HCT116 (cell line): ENCODE results near the gene STRIP1. TPM values are rescaled to one million over a fixed set of nuclear protein-coding genes. Genes with fewer than 3 reads are reported as not detected.

Experiments
- ATAC-seq: fragments of 200-7000 bp; cut with Tn5 transposase; 2 replicates; pipeline ENCODE4 v1.9.1; 2020; ENCODE audit warnings: mild to moderate bottlenecking, moderate library complexity
- BruUV-seq: library from RNA; stranded (reverse); fragments of 400-500 nt; replicated peaks from 2 replicates; lab custom pipeline; 2021; lab: Mats Ljungman, UMichigan
- CTCF ChIA-PET: fragments of 300-600 bp; sonication (Branson Sonifier 250); formaldehyde crosslinking; loops from one replicate; lab custom pipeline; 2021; ENCODE audit warnings: antibody characterized with exemption; lab: Charles Lee
- POLR2A ChIA-PET: fragments of 300-600, 350-600 bp; sonication (Branson Sonifier 250); formaldehyde crosslinking; loops from one replicate; lab custom pipeline; 2021; ENCODE audit warnings: antibody characterized with exemption; lab: Charles Lee
- RAD21 ChIA-PET, 2 experiments: fragments of 300-600 bp; sonication (Branson Sonifier 250); formaldehyde crosslinking; loops; one replicate each; lab custom pipeline; 2023; ENCODE audit warnings: low total read pairs in 2 of 2; ENCODE audit not compliant: uncharacterized antibody in 2 of 2, unreplicated experiment in 2 of 2, low non-redundant PET in 1 of 2; lab: Charles Lee
- DNase-seq: peaks from one replicate; pipeline ENCODE4 v3.0.0-alpha.2; 2010; ENCODE audit warnings: low read depth, low spot score
- H2AFZ ChIP-seq: fragments of 200-600 bp; shearing (Covaris generic), sonication (generic); 2 replicates; pipeline ENCODE4 v1.6.1; 2017; ENCODE audit warnings: low read depth, mixed run types, mixed read lengths, antibody characterized with exemption, low read length; ENCODE audit not compliant: poor library complexity, severe bottlenecking
- H3K27ac ChIP-seq: 2 replicates; pipeline ENCODE4 v1.5.1; 2012; ENCODE audit warnings: low read depth, low read length
- H3K27me3 ChIP-seq: fragments of 200-600 bp; sonication (generic); 2 replicates; pipeline ENCODE4 v1.6.1; 2016; ENCODE audit warnings: mixed run types, low read length, mixed read lengths; ENCODE audit not compliant: insufficient read depth
- H3K36me3 ChIP-seq, 2 experiments: fragments of 200-500 bp in 1 of 2; fragments of 200-600 bp in 1 of 2; sonication (Bioruptor generic) in 1 of 2; sonication (generic) in 1 of 2; 2 replicates each; pipeline versions ENCODE4 v1.5.1 to v1.6.1; 2014 to 2016; ENCODE audit warnings: low read length in 2 of 2, inconsistent platforms in 1 of 2, mixed read lengths in 1 of 2, mixed run types in 1 of 2; ENCODE audit not compliant: insufficient read depth in 2 of 2, control insufficient read depth in 1 of 2
- H3K4me1 ChIP-seq, 2 experiments: fragments of 200-600 bp in 1 of 2; sonication (generic) in 1 of 2; 2 replicates each; pipeline versions ENCODE4 v1.5.1 to v1.6.1; 2012 to 2017; ENCODE audit warnings: low read length in 2 of 2, inconsistent platforms in 1 of 2, mild to moderate bottlenecking in 1 of 2, mixed read lengths in 1 of 2, mixed run types in 1 of 2, moderate library complexity in 1 of 2; ENCODE audit not compliant: insufficient read depth in 2 of 2, control insufficient read depth in 1 of 2
- H3K4me2 ChIP-seq: fragments of 200-600 bp; sonication (generic); 2 replicates; pipeline ENCODE4 v1.6.1; 2017; ENCODE audit warnings: mixed run types, low read length, mixed read lengths
- H3K4me3 ChIP-seq, 2 experiments: fragments of 200-600 bp in 1 of 2; sonication (generic) in 1 of 2; replicated peaks in 1 of 2; 2 replicates each; pipeline ENCODE4 v1.5.1; 2011 to 2016; ENCODE audit warnings: low read length in 2 of 2, control low read depth in 1 of 2, low read depth in 1 of 2, mild to moderate bottlenecking in 1 of 2, mixed read lengths in 1 of 2, mixed run types in 1 of 2
- H3K79me2 ChIP-seq: fragments of 200-600 bp; sonication (generic); 2 replicates; pipeline ENCODE4 v1.6.1; 2017; ENCODE audit warnings: mild to moderate bottlenecking, mixed run types, low read length, moderate library complexity, mixed read lengths; ENCODE audit not compliant: insufficient read depth
- H3K9ac ChIP-seq: fragments of 200-600 bp; sonication (generic); 2 replicates; pipeline ENCODE4 v1.6.1; 2016; ENCODE audit warnings: low read length, mixed read lengths
- H3K9me2 ChIP-seq: fragments of 200-600 bp; sonication (generic), shearing (Covaris generic); 2 replicates; pipeline ENCODE4 v1.6.1; 2017; ENCODE audit warnings: mixed run types, mild to moderate bottlenecking, moderate library complexity; ENCODE audit not compliant: insufficient read depth
- H3K9me3 ChIP-seq, 2 experiments: fragments of 200-500 bp in 1 of 2; fragments of 200-600 bp in 1 of 2; sonication (Bioruptor generic) in 1 of 2; sonication (generic) in 1 of 2; 2 replicates each; pipeline ENCODE4 v1.6.1; 2014 to 2017; ENCODE audit warnings: low read length in 2 of 2, mixed read lengths in 2 of 2, inconsistent platforms in 1 of 2, low read depth in 1 of 2, mild to moderate bottlenecking in 1 of 2, mixed run types in 1 of 2, moderate library complexity in 1 of 2; ENCODE audit not compliant: control insufficient read depth in 1 of 2, insufficient read depth in 1 of 2
- H4K20me1 ChIP-seq: fragments of 200-600 bp; sonication (generic), shearing (Covaris generic); 2 replicates; pipeline ENCODE4 v1.6.1; 2017; ENCODE audit warnings: mixed run types, mild to moderate bottlenecking, moderate library complexity; ENCODE audit not compliant: insufficient read depth
- CEBPB ChIP-seq: IDR thresholded peaks from 2 replicates; pipeline ENCODE4 v1.6.1; 2012; ENCODE audit warnings: low read depth
- EGR1 ChIP-seq: IDR thresholded peaks from 2 replicates; pipeline ENCODE4 v1.6.1; 2012; ENCODE audit warnings: low read depth
- EZH2phosphoT487 ChIP-seq: fragments of 200-600 bp; IDR thresholded peaks from 2 replicates; pipeline ENCODE4 v1.6.1; 2018; ENCODE audit warnings: antibody characterized with exemption, borderline replicate concordance
- FOSL1 ChIP-seq: IDR thresholded peaks from 2 replicates; pipeline ENCODE4 v1.6.1; 2012; ENCODE audit warnings: low read depth
- POLR2AphosphoS5 ChIP-seq: IDR thresholded peaks from 2 replicates; pipeline ENCODE4 v1.6.1; 2011; ENCODE audit warnings: mild to moderate bottlenecking, low read depth, low read length, moderate library complexity
- RAD21 ChIP-seq: IDR thresholded peaks from 2 replicates; pipeline ENCODE4 v1.6.1; 2012; ENCODE audit warnings: low read depth, mild to moderate bottlenecking
- SIN3A ChIP-seq: IDR thresholded peaks from 2 replicates; pipeline ENCODE4 v1.6.1; 2012; ENCODE audit warnings: low read depth
- SP1 ChIP-seq: IDR thresholded peaks from 2 replicates; pipeline ENCODE4 v1.6.1; 2012; ENCODE audit warnings: low read depth
- SRF ChIP-seq: IDR thresholded peaks from 2 replicates; pipeline ENCODE4 v1.6.1; 2012; ENCODE audit warnings: low read depth
- YY1 ChIP-seq: IDR thresholded peaks from 2 replicates; pipeline ENCODE4 v1.6.1; 2011; ENCODE audit warnings: low read length, low read depth, moderate library complexity, mild to moderate bottlenecking; ENCODE audit not compliant: insufficient replicate concordance; ENCODE audit errors: extremely low read depth
- ZFX ChIP-seq: fragments of 450-650 bp; IDR thresholded peaks from 2 replicates; pipeline ENCODE4 v1.6.1; 2017
- intact Hi-C: fragments of 100-400 bp; cut with micrococcal nuclease; formaldehyde crosslinking; loops from 2 replicates; pipeline ENCODE4 v1.10.0; 2022
- total RNA-seq: library from RNA; stranded (reverse); gene quantifications from one replicate; pipeline ENCODE4 v1.2.1, GENCODE V29; 2021; ENCODE audit not compliant: unreplicated experiment
- TF ChIP-seq, protein P1 (sequence below): IDR thresholded peaks from 2 replicates; pipeline ENCODE4 v1.6.1; 2012; ENCODE audit warnings: low read depth
- TF ChIP-seq, protein P2 (sequence below): IDR thresholded peaks from 2 replicates; pipeline ENCODE4 v1.6.1; 2012
- TF ChIP-seq, protein P3 (sequence below): IDR thresholded peaks from 2 replicates; pipeline ENCODE4 v1.6.1; 2012
- TF ChIP-seq, protein P4 (sequence below): IDR thresholded peaks from 2 replicates; pipeline ENCODE4 v1.6.1; 2011; ENCODE audit warnings: mild to moderate bottlenecking, low read length, moderate library complexity; ENCODE audit not compliant: insufficient replicate concordance; ENCODE audit errors: extremely low read depth

STRIP1 gene
- total RNA-seq, 1 experiment from 2014 or later: 33.5 TPM

DNA sequence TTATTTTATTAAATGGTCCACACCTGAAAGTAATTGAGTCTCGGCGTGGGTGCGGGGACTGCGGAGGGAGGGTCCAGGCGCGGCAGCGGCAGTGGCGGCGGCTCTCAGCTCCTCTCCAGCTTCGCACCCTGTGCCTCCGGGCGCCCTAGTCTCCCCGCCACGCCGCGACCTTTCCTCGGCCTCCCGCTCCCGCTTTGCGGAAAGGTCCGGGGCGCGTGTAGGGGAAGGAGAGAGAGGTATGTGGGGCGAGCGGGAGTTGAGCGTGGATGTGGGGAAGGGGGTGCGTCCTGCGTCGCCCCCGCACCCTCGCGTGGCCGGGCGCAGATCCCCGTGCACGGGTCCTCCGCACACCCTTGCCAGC lies 49.4 kb downstream of the STRIP1 start:
- ChIA-PET POLR2A (no interaction called here), CTCF (no interaction called here), RAD21 (no interaction called here)
- H3K9me3 ChIP-seq: no peaks in the 10 kb centered on the region
- no peaks in the 10 kb centered on the region for H3K9me2 ChIP-seq
- H4K20me1 ChIP-seq: no peaks in the 10 kb centered on the region
- intact Hi-C loops: no loop called here
- H3K79me2 ChIP-seq: no peaks in the 10 kb centered on the region
- BruUV-seq: no TSS peak
- no peaks in the 10 kb centered on the region for H3K4me1 ChIP-seq
- no peaks in the 10 kb centered on the region for H3K36me3 ChIP-seq
- no peak overlapping the region for H3K4me3 ChIP-seq
- TF ChIP-seq SRF (no peak), ZFX (no peak), SP1 (no peak), EGR1 (no peak), RAD21 (no peak), SIN3A (no peak), YY1 (no peak), FOSL1 (no peak), CEBPB (no peak), POLR2AphosphoS5 (no peak), EZH2phosphoT487 (no peak)
- TF ChIP-seq, protein P1, sequence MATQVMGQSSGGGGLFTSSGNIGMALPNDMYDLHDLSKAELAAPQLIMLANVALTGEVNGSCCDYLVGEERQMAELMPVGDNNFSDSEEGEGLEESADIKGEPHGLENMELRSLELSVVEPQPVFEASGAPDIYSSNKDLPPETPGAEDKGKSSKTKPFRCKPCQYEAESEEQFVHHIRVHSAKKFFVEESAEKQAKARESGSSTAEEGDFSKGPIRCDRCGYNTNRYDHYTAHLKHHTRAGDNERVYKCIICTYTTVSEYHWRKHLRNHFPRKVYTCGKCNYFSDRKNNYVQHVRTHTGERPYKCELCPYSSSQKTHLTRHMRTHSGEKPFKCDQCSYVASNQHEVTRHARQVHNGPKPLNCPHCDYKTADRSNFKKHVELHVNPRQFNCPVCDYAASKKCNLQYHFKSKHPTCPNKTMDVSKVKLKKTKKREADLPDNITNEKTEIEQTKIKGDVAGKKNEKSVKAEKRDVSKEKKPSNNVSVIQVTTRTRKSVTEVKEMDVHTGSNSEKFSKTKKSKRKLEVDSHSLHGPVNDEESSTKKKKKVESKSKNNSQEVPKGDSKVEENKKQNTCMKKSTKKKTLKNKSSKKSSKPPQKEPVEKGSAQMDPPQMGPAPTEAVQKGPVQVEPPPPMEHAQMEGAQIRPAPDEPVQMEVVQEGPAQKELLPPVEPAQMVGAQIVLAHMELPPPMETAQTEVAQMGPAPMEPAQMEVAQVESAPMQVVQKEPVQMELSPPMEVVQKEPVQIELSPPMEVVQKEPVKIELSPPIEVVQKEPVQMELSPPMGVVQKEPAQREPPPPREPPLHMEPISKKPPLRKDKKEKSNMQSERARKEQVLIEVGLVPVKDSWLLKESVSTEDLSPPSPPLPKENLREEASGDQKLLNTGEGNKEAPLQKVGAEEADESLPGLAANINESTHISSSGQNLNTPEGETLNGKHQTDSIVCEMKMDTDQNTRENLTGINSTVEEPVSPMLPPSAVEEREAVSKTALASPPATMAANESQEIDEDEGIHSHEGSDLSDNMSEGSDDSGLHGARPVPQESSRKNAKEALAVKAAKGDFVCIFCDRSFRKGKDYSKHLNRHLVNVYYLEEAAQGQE: no peak
- TF ChIP-seq, protein P2, sequence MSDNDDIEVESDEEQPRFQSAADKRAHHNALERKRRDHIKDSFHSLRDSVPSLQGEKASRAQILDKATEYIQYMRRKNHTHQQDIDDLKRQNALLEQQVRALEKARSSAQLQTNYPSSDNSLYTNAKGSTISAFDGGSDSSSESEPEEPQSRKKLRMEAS: no peak
- TF ChIP-seq, protein P3, sequence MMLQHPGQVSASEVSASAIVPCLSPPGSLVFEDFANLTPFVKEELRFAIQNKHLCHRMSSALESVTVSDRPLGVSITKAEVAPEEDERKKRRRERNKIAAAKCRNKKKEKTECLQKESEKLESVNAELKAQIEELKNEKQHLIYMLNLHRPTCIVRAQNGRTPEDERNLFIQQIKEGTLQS: no peak
- TF ChIP-seq, protein P4, sequence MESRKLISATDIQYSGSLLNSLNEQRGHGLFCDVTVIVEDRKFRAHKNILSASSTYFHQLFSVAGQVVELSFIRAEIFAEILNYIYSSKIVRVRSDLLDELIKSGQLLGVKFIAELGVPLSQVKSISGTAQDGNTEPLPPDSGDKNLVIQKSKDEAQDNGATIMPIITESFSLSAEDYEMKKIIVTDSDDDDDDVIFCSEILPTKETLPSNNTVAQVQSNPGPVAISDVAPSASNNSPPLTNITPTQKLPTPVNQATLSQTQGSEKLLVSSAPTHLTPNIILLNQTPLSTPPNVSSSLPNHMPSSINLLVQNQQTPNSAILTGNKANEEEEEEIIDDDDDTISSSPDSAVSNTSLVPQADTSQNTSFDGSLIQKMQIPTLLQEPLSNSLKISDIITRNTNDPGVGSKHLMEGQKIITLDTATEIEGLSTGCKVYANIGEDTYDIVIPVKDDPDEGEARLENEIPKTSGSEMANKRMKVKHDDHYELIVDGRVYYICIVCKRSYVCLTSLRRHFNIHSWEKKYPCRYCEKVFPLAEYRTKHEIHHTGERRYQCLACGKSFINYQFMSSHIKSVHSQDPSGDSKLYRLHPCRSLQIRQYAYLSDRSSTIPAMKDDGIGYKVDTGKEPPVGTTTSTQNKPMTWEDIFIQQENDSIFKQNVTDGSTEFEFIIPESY: no peak
- H3K27ac ChIP-seq: no peak overlapping the region
- no peak for ATAC-seq
- H3K9ac ChIP-seq: no peak overlapping the region
- DNase-seq: no peak
- no peak overlapping the region for H2AFZ ChIP-seq
- no peaks in the 10 kb centered on the region for H3K27me3 ChIP-seq
- no peak overlapping the region for H3K4me2 ChIP-seq
